ENCODE results near the gene DLEC1. TPM values are rescaled to one million over a fixed set of nuclear protein-coding genes. Genes with fewer than 3 reads are reported as not detected.

The DLEC1 gene
- total RNA-seq, 4 donors from 2014 or later: 0.19 to 2.1 (median 0.50) TPM

DNA sequence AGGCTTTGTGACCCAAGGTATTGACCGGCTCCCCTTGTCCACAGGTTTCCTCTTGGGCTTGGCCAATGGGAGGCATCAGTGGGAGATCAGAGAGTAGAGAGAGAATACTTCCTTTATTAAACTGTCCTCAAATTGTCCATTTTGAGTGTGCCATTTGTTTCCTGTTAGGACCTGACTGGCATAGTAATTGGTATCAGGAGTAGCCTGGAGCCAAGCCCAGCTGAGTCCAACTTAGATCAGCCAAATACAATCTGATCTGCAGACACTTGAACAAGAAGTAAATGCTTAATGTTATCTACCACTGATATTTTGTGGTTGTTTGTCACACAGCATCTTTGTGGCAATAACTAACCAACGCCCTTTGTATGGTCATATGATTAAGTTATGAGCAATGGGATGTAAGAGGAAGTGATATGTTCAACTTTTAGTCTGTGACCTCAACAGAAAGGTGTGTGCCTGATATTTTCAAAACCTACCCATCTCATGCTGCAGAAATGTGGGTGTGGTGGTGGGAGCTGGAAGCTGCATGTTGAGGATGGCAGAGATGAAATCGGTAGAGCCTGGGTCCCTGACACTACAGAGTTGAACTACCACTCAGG, 112.8 kb downstream of the DLEC1 start:
- Histone ChIP-seq H3K4me1 (peaks cover 31% of the 10 kb centered on the region), H3K36me3 (no peaks in the 10 kb centered on the region), H3K4me3 (no peak overlapping the region), H3K9me3 (no peaks in the 10 kb centered on the region), H3K27ac (no peak overlapping the region), H3K27me3 (no peaks in the 10 kb centered on the region)
- no peak for TF ChIP-seq POLR2A (IDR thresholded peaks at IDR 0.05)
- no peak for TF ChIP-seq POLR2AphosphoS5 (IDR thresholded peaks at IDR 0.05)
- no peak for TF ChIP-seq EP300 (IDR thresholded peaks at IDR 0.05)
- TF ChIP-seq, protein P1, sequence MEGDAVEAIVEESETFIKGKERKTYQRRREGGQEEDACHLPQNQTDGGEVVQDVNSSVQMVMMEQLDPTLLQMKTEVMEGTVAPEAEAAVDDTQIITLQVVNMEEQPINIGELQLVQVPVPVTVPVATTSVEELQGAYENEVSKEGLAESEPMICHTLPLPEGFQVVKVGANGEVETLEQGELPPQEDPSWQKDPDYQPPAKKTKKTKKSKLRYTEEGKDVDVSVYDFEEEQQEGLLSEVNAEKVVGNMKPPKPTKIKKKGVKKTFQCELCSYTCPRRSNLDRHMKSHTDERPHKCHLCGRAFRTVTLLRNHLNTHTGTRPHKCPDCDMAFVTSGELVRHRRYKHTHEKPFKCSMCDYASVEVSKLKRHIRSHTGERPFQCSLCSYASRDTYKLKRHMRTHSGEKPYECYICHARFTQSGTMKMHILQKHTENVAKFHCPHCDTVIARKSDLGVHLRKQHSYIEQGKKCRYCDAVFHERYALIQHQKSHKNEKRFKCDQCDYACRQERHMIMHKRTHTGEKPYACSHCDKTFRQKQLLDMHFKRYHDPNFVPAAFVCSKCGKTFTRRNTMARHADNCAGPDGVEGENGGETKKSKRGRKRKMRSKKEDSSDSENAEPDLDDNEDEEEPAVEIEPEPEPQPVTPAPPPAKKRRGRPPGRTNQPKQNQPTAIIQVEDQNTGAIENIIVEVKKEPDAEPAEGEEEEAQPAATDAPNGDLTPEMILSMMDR (IDR thresholded peaks at IDR 0.05): no peak
- no peak for DNase-seq (ENCODE audit: low spot score in 2 of 2)
- 71% methylated on average over 3 of the region's 3 CpGs for WGBS

DNA sequence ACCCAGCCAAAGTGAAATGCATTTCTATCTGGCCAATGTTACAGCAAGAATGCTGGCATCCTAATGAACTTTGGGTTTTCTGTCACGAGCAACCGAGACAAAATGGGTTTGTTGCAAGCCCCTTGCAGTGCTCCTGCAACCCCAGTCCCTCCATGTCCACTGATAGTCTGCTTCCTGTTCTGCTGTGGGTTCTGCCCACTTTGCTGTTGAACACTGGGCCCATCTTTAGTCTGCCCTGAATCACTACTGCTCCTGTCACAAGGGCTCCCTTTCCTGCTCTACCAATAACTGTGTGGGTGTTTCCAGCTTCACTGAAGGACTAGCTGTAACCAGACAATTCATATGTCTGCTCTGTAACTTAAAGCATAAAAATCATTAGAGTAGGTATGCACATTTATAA, 113.6 kb downstream of the DLEC1 start:
- Histone ChIP-seq H3K4me1 (peaks cover 33% of the 10 kb centered on the region), H3K27ac (peak overlapping the region; percentile 16), H3K9me3 (no peaks in the 10 kb centered on the region), H3K27me3 (no peaks in the 10 kb centered on the region), H3K36me3 (no peaks in the 10 kb centered on the region), H3K4me3 (no peak overlapping the region)
- no CpG with 5 or more reads among the region's 2 CpGs for WGBS
- no peak for TF ChIP-seq POLR2A (IDR thresholded peaks at IDR 0.05)
- no peak for TF ChIP-seq EP300 (IDR thresholded peaks at IDR 0.05)
- TF ChIP-seq, protein P1 (IDR thresholded peaks at IDR 0.05): no peak
- TF ChIP-seq POLR2AphosphoS5 (IDR thresholded peaks at IDR 0.05): no peak
- no peak for DNase-seq (ENCODE audit: low spot score in 2 of 2)

DNA sequence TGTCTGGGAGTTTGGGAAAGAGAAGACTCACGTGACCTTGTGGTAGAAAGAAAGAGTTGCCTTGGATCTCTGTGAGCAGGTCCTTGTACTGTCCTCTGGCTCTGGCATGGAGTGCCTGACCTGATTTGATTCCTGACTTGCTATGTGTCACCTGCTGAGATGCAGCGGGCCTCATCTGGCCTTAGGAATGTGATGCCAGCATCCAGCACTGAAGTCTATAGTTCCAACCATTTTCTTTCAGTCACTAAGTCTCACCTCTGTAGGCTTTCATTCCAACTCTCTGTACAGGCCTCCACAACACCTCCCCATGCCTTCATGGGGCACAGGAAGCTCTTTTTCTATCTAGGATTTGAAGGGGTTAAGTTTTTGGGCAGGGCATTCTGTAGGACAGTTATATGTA, 114.2 kb downstream of the DLEC1 start:
- 95% methylated on average over 2 of the region's 2 CpGs for WGBS
- Histone ChIP-seq H3K4me1 (peaks cover 35% of the 10 kb centered on the region), H3K9me3 (no peaks in the 10 kb centered on the region), H3K36me3 (no peaks in the 10 kb centered on the region), H3K27ac (peak overlapping the region; percentile 16), H3K27me3 (no peaks in the 10 kb centered on the region), H3K4me3 (no peak overlapping the region)
- no peak for DNase-seq (ENCODE audit: low spot score in 2 of 2)
- TF ChIP-seq POLR2AphosphoS5 (IDR thresholded peaks at IDR 0.05) (no peak), POLR2A (IDR thresholded peaks at IDR 0.05) (no peak), EP300 (IDR thresholded peaks at IDR 0.05) (no peak)
- TF ChIP-seq, protein P1 (IDR thresholded peaks at IDR 0.05): no peak

DNA sequence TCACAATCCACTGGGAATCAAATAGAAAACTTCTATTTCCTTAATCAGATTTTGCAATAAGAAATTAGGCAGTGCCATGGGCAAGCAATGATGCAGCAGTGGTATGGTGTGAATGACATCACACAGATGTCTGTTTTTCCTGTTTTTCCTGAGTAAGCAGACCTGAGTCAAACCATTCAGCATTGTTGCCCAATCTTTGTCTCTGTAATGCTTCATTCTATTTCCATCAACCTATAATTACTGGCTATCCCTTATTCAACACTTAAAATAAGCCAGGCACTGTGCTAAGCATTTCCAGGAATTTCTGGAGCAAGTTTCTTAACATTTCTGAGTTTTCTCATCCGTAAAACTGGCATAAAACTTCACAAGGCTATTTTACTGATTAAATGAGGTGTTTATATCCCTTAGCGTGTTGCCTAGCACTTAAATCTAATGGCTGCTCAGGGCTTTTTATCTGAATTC, 115.1 kb downstream of the DLEC1 start:
- Histone ChIP-seq H3K27ac (peak overlapping the region; percentile 61), H3K27me3 (no peaks in the 10 kb centered on the region), H3K36me3 (no peaks in the 10 kb centered on the region), H3K4me3 (no peak overlapping the region), H3K9me3 (no peaks in the 10 kb centered on the region), H3K4me1 (peaks cover 32% of the 10 kb centered on the region)
- TF ChIP-seq EP300 (IDR thresholded peaks at IDR 0.05) (no peak), POLR2AphosphoS5 (IDR thresholded peaks at IDR 0.05) (peak in 2 of 3 donors; percentile 85)
- no peak for DNase-seq (ENCODE audit: low spot score in 2 of 2)
- WGBS: 56% methylated on average over 2 of the region's 2 CpGs

DNA sequence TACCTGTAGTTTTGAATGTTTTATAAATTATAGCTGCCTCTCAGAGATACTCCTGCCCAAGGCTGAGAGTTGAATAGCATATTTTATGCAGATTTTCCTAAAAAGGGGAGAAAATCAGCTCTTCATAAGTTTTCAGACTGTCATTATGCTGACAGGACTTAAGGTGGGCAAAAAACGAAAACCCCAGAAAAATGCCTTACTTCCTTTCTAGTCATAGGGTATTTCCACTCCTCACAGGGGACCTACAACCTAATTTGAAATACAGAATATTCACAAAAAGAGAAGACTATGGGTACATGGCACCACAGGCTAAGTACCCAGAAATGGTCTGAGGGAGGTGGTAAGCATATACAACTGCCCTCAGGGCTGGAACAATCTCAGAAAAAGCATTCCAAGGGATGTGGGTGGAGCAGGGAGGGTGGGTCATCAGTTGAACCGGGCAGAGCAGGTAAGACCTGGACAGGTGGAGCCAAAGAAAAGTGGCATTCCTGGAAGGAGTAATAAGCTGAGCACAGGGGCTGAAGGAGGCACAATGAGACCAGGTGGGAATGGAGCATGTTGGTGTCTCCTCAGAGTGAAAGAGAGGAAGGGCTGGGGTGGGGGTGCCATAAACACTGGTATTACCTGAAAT, 115.7 kb downstream of the DLEC1 start:
- DNase-seq (ENCODE audit: low spot score in 2 of 2): no peak

More for the DNA sequence above, 115.7 kb downstream of the DLEC1 start:
- peaks cover 32% of the 10 kb centered on the region for H3K4me1 ChIP-seq
- TF ChIP-seq EP300 (IDR thresholded peaks at IDR 0.05): no peak
- TF ChIP-seq, protein P1 (IDR thresholded peaks at IDR 0.05): no peak
- no peak for TF ChIP-seq POLR2AphosphoS5 (IDR thresholded peaks at IDR 0.05)
- no peak for TF ChIP-seq POLR2A (IDR thresholded peaks at IDR 0.05)
- H3K36me3 ChIP-seq: no peaks in the 10 kb centered on the region
- no peaks in the 10 kb centered on the region for H3K27me3 ChIP-seq
- H3K4me3 ChIP-seq: no peak overlapping the region
- peak overlapping the region; percentile 61 for H3K27ac ChIP-seq
- WGBS: 43% methylated on average over 2 of the region's 2 CpGs
- no peaks in the 10 kb centered on the region for H3K9me3 ChIP-seq

Data from suprapubic skin (tissue), 4 donors.